Measurements from ENCODE around the gene NHLRC2. TPM values are rescaled to one million over a fixed set of nuclear protein-coding genes. Genes with fewer than 3 reads are reported as not detected.

Gene NHLRC2
- total RNA-seq, 1 experiment from 2014 or later, result 30.9 TPM

- no peak for DNase-seq
- no peaks in the 10 kb centered on the region for H3K79me2 ChIP-seq (ENCODE audit: insufficient read depth, low read length)
- H3K14ac ChIP-seq (ENCODE audit: insufficient read depth, low read length), result no peak overlapping the region
- H3K4me2 ChIP-seq (ENCODE audit: insufficient read depth, insufficient read length, low read length), result no peak overlapping the region
- H2BK12ac ChIP-seq (ENCODE audit: insufficient read length, low read depth, low read length), result no peak overlapping the region
- H4K91ac ChIP-seq (ENCODE audit: insufficient read length, low read depth, low read length), result no peak overlapping the region
- H4K8ac ChIP-seq (replicated peaks; ENCODE audit: insufficient read length, low read depth, low read length), result no peak overlapping the region
- H2BK5ac ChIP-seq (ENCODE audit: insufficient read length, low read length), result no peak overlapping the region
- no peaks in the 10 kb centered on the region for H3K9me3 ChIP-seq (ENCODE audit: control insufficient read depth, low read depth, low read length)
- Mint-ChIP-seq H3K9me3 (no peaks in the 10 kb centered on the region; a peak in 1 of 5 replicates), H3K36me3 (ENCODE audit: insufficient read depth in 1 of 3, low read depth in 3 of 3) (no peaks in the 10 kb centered on the region; a peak in 1 of 7 replicates), H3K4me1 (no peaks in the 10 kb centered on the region), H3K27ac (peak overlapping the region in 1 of 3 experiments; percentile 36; a peak in 1 of 7 replicates), H3K27me3 (ENCODE audit: low read depth) (no peaks in the 10 kb centered on the region; the same call in 1 of the 2 replicates), H3K4me3 (no peak overlapping the region)
- H3K4me1 ChIP-seq (ENCODE audit: insufficient read depth, low read length), result no peaks in the 10 kb centered on the region
- H3K18ac ChIP-seq (ENCODE audit: insufficient read length, low read depth, low read length), result no peak overlapping the region
- peak; percentile 60 for TF ChIP-seq CTCF (conservative IDR thresholded peaks at IDR 0.05)
- no peak overlapping the region for H2BK15ac ChIP-seq (ENCODE audit: low read depth, low read length)
- H3K79me1 ChIP-seq (ENCODE audit: insufficient read depth, low read depth, low read length, poor library complexity, severe bottlenecking), result no peaks in the 10 kb centered on the region
- H3K23me2 ChIP-seq (ENCODE audit: insufficient read length, low read depth, low read length, poor library complexity, severe bottlenecking), result no peaks in the 10 kb centered on the region
- no peak overlapping the region for H2AFZ ChIP-seq (ENCODE audit: low read length)
- H2BK120ac ChIP-seq (ENCODE audit: low read depth, low read length, poor library complexity, severe bottlenecking), result no peak overlapping the region
- H3T11ph ChIP-seq (ENCODE audit: low read length), result no peak overlapping the region
- no peak overlapping the region for H3K23ac ChIP-seq (ENCODE audit: insufficient read length, low read depth, low read length)
- no peaks in the 10 kb centered on the region; the same call in 1 of the 2 replicates for H3K27me3 ChIP-seq (ENCODE audit: insufficient read depth, low read length)
- no peak overlapping the region for H4K5ac ChIP-seq (ENCODE audit: insufficient read length, low read depth, low read length)
- H2BK20ac ChIP-seq (ENCODE audit: low read depth, low read length, poor library complexity, severe bottlenecking), result no peak overlapping the region
- H3K27ac ChIP-seq (ENCODE audit: insufficient read length, low read depth, low read length), result no peak overlapping the region
- WGBS (ENCODE audit: extremely low coverage, insufficient read length, low lambda C conversion rate), result no CpG with 5 or more reads among the region's 2 CpGs
- no peaks in the 10 kb centered on the region for H4K20me1 ChIP-seq (ENCODE audit: control insufficient read depth, insufficient read depth, insufficient read length)
- H3K56ac ChIP-seq (ENCODE audit: insufficient read length, low read depth, low read length), result no peak overlapping the region
- H3K9ac ChIP-seq (ENCODE audit: extremely low read depth, insufficient read length, low read length), result no peak overlapping the region
- H3K4ac ChIP-seq (ENCODE audit: low read depth, low read length), result no peak overlapping the region
- H2AK5ac ChIP-seq (ENCODE audit: insufficient read length, low read length), result no peak overlapping the region
These were observed 99.2 kb downstream of the NHLRC2 start for GRCh38 chr10:113953505-113954272.
